GM12801 (cell line): Measurements from ENCODE around the gene LAGE3.

ENCODE experiments used
- TF ChIP-seq, protein P1 (sequence below): IDR thresholded peaks from one replicate; pipeline ENCODE4 v1.5.1; 2011; ENCODE audit warnings: control low read depth; ENCODE audit not compliant: insufficient read length; ENCODE audit errors: extremely low read depth

Gene LAGE3

GRCh38 chrX:154507673-154508383 lies 28.7 kb upstream of the LAGE3 start:
- TF ChIP-seq, protein P1, sequence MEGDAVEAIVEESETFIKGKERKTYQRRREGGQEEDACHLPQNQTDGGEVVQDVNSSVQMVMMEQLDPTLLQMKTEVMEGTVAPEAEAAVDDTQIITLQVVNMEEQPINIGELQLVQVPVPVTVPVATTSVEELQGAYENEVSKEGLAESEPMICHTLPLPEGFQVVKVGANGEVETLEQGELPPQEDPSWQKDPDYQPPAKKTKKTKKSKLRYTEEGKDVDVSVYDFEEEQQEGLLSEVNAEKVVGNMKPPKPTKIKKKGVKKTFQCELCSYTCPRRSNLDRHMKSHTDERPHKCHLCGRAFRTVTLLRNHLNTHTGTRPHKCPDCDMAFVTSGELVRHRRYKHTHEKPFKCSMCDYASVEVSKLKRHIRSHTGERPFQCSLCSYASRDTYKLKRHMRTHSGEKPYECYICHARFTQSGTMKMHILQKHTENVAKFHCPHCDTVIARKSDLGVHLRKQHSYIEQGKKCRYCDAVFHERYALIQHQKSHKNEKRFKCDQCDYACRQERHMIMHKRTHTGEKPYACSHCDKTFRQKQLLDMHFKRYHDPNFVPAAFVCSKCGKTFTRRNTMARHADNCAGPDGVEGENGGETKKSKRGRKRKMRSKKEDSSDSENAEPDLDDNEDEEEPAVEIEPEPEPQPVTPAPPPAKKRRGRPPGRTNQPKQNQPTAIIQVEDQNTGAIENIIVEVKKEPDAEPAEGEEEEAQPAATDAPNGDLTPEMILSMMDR: no peak

DNA sequence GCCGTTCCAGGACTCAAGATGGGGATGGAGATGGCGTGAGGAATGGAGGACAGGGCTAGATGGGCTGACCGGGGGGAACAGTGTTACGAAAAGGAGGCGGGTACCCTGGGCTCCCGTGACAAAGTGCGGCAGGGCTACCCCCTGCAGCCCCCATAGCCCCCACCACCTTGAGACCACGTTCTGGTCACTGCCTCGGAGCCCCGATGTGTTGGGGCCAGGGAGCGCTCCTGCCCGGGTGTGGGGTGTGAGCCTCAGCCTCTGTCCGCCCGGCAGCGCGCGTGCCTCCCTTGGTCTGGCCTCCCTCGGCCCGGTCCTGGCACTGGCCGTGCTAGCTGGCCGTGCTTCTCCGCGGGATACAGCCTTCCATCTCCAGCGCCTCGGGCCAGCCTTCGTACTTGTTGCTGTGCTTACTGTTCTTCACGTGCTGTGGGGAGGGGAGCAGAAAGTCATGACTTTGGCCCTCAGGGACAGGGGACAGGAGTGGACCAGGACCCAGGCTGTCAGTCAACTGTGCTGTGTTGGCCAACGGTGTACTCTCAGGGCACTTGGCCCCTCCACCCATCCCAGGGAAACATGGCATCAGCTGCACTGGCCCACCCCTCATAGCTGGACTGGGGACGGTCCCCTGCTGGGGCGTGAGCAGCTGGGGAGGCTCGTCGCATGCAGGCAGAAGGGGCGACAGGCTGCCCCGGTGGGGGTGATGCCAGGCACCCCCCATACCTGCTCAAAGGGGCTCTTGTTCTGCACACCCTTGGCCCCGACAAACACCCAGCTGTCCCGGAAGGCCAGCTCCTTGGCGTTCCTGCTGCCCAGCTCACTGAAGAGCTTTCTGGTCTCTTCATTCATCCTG lies 27.6 kb upstream of the LAGE3 start:
- TF ChIP-seq, protein P1: no peak

- TF ChIP-seq, protein P1: no peak
These were observed 26.7 kb upstream of the LAGE3 start for GRCh38 chrX:154505734-154506133.

DNA sequence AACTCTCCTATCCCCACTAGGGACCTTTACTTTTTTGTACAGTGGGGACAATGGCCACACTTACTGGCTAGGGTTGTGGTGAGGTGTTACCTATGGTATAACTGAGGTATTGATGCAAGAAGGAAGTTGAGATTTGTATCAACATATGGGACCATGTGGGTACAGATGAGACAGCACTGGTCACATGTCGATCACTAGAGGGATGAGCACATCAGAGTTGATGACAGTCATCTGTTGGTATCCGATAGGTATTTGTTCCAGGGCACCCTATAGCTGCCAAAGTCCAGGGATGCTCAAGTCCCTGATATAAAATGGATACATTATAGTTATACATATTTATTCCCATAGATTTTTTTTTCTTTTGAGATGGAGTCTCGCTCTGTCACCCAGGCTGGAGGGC lies 23.9 kb upstream of the LAGE3 start:
- TF ChIP-seq, protein P1: no peak

DNA sequence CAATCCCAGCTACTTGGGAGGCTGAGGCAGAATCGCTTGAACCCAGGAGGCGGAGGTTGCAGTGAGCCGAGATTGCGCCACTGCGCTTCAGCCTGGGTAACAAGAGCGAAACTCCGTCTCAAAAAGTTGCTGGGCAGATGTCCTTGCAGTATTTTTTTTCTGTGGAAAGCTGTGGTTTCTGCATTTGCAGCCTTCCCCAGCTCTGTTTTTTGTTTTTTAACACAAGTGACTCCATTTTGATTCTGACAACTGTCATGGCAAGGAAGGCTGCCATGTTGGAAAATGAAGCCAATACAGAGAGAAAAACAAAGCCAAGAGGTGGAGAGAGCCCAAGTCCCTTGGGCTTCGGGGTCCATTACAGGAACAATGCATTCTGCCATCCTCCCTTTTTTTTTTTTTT lies 23.0 kb upstream of the LAGE3 start:
- TF ChIP-seq, protein P1: no peak

GRCh38 chrX:154495472-154495922 lies 16.4 kb upstream of the LAGE3 start:
- TF ChIP-seq, protein P1: no peak

GRCh38 chrX:154494715-154495114 lies 15.6 kb upstream of the LAGE3 start:
- TF ChIP-seq, protein P1: no peak
